Stimulated activated CD4-positive, alpha-beta T cell treated with anti-CD3 and anti-CD28 coated beads, Interleukin-15, amount 100 ng/mL, for 24 hours (primary cell): ENCODE measurements around the gene NDST1.

Experiments
- DNase-seq: peaks from one replicate; pipeline ENCODE4 v3.0.0-alpha.2; 2020

The NDST1 gene

DNA sequence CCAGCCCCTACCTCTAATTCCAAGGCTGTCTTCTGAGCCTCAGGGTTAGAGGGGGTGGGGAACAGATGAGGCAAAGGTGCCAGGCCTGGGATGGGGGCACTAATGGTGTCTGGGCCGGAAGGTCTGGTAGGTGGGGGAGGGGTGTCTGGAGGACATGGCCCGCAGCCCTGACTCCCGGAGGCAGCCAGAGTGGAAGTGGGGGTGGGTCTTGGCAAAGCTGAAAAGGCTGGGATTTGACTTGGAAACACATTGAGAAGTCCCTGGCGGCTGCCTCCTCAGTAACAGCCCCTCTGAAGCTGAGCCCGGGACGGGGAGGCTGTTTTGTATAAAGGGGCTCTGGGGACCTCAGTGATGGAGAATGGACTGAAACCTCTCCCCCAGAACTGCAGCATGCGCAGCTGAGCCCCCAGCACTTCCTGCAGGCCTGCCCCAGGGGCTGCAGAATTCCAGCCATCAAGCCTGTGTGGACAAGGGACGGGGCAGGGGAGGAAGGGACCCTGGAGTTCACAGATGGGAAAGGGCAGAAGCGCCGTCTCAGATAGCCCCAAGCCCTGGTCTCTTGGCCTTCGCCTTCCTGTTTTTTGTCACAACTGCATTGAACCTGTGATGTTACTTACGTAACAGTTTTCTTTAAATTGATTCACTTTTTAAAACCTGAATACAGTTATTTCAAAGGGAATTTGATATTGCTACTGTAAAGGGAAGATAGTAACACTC is 83.2 kb downstream of the NDST1 start:
- no peak for DNase-seq

DNA sequence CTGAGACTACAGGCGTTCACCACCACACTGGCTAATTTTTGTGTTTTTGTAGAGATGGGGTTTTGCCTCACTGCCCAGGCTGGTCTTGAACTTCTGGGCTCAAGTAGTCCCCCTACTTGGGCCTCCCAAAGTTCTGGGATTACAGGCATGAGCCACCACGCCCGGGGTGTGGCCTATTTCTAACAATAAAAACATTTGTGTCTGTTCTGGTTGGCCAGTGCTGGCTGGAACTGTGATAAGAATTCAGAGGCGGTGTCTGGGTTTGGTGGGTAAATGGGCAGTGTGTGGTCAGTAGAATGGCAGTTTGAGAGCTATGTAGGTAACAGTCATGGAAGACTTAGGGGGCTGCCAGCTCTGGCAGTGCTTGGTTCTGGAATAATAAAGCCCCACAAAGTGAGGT is 85.7 kb downstream of the NDST1 start:
- DNase-seq = no peak

DNA sequence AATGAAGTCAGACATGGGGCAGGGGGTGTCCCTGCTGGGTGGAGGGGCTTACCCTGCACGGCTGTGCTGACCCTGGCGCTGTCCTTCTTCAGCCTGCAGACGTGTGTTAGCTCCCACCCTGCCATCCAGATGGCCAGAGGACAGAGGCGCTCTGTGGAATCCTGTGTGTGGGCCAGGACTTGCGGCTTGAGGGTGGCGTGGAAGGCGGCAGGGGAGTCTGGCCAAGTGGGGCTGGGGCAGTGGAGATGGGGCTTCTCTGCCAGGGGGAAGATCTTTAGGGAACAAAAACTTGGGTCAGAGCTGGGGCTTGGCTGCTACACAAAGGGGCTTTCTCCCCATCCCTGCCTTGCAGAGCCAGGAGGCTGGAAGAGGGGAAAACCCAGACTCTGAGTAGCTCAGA is 86.1 kb downstream of the NDST1 start:
- DNase-seq = no peak

DNA sequence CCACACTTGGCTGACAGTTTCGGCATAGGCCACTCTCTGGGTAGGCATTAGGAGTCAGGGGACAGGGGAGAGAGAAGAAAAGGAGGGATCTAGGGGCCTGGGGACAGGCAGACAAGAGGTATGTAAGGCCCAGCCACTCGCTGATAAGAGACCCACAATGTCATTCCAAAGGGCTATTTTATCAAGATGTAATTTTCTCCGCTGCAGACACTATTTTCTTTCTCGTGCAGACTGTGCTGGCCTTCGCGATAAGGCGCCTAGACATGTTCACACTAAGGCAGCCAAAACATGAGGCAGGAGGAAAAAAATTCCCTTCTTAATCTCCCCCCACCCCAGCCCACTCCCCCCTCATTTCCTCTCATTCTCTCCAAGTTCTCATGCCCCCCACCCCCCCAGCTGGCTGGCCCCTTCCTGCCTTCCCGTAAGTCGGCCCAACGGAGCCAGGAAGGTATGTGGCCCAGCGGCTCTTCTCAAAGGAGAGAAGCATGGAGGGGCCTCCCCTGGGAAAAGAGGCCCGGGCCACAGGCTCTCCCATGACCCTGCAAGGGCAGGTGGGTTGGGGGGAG is 87.6 kb downstream of the NDST1 start:
- no peak for DNase-seq

DNA sequence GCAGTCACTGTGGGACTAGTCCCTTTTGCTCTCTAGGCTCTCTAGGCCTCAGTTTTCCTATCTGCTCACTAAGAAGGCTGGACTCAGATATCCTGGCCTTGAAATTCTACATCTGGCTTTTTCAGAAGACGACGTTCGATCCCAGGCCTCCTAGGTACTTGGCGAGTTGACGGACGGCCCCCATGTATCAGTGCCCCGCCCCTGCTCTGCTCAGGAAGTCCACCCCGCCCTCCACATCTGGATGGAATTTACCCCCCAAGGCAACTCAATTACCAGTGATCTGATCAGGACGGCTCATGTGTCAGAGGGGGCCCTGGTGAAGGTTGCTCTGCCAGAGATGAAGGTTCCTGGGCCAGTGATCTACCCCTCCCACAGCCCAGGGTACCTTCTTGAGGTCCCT is 88.4 kb downstream of the NDST1 start:
- DNase-seq = no peak

DNA sequence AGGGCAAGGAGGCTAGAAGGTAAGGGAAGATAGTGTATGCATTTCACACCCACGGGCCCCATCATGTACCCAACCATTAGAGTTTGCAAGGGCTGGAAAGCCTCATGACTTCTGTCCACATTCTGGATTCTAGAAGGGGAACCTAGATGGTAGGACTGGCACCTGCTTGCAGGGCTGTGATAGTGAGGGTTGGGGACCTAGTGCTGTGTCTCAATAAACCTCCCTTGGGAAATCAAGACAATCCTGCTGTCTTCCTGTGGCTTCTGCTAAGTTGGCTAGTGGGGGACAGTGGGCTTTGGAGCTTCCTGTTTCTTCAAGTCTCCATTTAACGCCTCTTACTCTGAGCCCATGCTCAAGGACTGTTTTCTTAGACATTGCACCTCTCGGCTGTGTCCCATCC is 88.9 kb downstream of the NDST1 start:
- no peak for DNase-seq

DNA sequence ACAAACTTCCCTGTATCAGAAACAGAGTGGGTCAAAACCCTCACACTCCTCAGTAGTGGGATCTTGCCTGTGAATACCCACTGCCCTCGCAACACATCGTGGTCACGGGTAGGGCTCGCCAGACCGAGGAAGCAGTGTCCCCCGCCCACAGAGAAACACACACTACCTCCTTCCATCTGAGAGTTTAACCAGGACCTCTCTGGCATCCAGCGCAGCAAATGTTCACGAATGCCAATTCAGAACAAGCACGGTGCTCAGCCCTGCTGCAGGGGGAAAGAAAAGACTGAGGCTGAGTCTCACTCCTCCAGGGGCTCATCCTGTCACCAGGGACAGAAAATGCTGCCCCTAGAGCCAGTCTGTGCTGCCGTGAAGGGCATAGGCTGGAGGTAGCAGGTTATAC is 90.1 kb downstream of the NDST1 start:
- DNase-seq = no peak

DNA sequence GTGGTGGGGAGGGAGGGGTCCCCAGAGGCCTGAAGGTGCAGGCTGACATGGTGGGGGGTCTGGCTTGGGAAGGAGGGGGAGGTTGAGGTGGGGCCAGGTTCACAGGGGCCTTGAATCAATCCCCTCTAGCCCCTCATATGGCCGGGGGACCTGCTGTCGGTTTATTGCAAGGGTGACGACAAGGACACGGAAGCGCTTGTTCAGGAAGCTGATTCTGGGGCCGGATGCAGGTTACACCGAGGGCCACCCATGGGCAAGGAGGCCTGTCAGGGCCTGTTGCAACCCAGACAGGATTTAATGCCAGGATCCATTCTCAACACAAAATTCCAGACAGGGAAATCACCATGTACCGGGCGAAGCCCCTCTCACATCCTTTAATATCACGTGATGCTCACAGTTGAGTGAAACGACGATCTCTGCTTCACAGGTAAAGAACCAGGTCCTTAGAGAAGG is 90.9 kb downstream of the NDST1 start:
- DNase-seq = no peak

DNA sequence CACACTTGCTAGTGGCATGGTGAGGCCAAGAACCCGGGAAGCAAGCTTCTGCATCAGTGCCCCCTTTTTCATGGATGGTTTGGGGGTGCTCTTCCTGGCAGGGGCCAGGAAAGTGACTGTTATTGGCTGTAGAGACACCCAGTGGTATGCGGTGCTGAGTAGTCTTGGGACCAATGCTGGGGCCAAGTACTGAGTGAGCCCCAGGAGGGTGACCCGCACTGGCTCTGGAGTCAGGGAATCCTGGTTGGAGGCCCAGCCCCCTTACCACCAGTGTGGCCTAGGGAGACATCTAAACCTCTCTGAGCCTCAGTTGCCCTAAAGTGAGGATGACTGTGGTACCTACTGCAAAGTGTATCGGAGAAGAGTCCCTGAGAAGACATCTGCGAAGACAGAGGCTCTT is 91.3 kb downstream of the NDST1 start:
- no peak for DNase-seq

DNA sequence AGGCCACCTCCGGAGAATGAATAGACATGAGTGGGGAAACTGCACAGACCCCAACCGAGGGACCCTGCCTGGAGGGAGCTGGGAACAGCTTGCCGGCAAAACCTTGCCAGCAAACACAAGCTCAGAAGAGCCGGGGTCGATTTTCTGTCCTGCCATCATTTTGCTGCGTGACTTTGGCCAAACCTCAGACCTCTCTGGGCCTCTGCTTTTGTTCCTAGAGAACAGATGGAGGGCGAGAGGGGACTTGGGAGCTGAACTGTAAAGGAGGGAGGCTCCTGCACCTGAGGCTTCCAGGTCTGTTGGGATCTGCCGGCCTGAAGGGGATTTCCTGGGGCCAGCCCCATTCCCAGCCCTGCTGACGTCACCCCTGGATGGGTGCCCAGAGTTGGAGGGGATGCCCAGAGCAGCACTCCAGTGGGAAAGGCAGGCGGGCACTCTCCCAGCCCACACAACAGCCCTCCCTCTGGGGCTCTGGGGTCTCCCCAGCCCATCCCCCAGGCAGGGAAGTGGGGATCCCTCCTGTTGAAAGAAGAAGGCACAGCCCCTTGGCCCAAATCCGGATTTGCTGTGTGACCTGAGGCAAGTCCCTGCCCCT is 92.1 kb downstream of the NDST1 start:
- DNase-seq = no peak

DNA sequence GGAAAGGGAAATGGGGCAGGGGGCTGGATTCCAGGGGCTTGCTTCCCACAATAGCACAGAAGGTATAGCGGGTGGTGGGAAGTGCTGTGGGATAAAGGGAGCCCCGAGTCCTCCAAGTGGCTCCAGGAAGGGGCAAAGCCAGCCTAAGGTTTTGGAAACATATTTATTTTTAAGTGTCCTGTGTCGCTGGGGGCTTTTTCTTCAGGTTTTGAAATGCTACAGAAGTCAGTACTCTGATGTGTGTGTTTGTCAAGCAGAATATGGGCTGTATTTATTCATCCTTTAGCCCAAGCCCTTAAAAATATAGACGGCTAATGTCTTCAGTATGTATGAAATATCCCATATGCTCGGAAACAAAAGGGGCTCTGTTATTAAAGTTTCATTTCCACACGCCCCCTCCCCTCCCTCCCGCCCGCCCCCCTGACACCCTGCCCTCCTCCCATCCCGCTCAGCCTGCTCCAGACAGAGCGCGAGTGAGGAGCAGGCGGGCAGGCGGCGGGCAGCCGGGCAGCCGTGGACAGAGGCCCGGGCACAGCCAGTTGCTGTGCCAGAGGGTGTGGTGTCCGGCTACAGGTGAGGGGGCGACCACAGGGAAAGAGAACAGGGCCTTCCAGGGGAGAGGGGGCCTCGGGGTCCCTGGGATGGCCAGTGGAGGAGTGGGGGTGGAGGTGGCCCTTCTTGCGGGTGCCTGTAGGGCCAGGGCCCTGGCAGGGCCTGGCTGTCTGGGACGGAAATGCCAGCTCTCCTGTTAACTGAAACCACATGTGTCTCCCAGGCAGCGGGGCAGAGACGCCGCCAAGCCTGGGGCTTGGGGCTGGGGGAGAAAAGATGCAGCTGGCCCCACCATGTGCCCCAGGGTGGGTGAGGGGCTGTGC is 92.9 kb downstream of the NDST1 start:
- DNase-seq = no peak

DNA sequence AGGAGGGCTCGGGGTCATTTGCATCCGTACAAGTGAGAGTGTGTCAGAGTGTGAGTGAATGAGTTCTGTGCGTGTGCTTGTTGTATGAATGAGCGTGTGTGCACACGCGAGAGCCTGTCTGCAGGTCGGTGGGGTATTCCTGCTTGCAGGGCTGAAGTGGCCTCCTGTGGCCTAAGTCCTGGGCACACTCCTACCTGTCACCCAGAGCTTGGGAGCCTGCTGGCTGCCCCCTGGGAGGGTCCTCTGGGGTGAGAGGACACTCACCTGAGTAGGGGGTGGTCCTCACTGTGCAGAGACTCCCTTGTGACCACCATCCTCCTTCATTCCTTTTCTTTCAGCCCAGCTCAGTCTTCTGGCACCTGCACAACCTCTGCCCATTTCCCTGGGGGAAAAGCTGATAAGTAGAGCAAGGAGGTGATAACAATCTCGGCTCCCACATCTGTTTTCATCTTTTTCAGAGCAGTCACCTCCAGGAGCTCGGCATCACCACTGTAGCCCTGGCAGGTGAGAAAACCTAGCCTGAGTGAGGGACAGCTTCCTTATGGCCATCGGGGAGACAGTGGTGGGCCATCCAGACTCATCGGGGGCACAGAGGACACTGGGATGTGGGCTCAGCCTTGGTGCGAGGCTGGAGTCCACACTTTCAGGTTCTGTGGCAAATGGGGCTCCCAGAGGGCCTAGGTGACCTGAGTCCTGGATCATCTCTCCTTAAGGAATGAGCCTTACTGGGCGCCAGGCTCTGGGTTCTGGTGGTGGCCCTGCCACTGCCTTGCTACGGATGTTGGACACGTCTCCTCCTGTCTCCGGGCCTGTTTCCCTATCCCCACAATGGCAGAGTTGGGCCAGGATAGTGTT is 93.8 kb downstream of the NDST1 start:
- DNase-seq = no peak

DNA sequence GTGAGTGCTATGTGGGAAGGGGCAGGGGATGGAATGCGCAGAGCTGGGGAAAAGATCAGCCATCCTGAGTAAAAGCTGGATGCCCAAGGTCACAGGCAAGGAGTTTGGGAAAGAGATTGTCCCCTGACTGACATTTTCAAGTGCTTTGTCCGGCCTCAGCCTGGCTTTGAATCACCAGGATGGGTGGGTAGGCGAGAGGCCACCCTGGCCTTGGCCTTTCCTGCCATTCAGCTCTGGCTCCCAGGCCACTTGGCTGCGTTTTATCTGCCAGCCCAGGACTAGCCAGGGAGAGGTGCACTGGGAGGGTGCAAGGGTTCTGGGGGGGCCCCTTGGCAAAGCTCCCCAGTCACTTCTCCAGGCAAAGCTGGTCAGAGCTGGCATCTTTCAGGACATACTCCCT is 95.1 kb downstream of the NDST1 start:
- no peak for DNase-seq

DNA sequence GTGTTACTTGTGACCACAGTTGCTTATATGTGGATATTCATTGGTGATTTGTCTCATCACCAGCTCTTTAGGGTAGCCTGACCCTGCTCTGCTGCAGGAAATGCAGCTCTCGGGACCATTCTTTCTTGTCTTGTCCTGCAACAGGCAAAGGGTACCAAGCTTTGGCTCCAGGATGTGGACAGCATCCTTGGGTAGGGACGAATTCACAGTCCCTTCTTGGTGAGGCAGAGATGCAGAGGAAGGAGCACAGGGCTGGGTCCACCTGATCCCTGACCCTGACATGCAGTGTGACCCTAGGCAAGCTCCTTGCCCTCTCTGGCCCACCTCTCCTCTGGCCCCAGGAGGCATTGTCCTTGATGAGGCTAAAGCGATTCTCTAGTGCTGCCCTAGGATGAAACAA is 95.6 kb downstream of the NDST1 start:
- DNase-seq = no peak

DNA sequence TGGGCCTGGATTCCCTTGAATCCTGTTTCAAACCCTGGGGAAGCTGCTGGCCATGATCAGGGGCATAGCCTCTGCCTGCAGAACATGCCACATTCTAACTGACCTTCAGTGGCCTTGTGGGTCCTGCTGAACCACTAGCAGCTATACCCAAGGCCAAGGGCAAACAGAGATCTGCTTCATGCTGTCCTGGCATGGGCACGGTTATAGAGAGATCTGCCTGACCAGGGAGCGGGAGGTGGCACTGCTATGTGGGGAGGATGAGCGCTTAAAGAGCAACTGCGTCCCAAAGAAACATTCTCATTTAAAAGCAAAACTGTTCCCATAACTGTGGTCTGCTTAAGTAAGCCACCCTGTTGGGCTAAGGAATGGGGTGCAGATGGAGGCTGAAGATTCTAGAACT is 96.1 kb downstream of the NDST1 start:
- DNase-seq = no peak

DNA sequence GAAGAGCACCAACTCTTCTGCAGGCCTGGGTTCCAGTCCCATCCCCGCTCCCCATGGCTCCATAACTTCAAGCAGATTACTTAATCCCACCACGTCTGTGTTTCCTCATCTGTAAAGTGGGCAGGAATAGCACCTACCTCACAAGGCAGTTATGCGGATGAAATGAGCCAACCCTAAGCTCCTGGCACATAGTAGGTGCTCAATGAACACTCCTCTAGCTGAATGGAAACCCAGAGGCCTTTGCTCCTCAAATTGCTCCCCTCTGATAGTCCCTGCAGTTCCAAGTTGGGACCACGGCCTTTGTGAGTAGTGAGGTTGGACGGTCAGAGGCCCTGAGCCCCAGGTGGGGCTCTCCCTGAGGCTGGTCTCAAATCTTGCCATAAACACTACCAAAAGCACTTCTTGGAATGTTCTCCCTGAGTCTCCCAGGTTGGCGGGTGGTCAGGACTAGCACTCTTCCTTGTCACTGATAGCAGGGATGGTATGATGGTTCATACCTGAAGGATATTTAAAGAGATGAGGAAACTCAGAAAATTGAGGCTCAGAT is 97.0 kb downstream of the NDST1 start:
- no peak for DNase-seq

DNA sequence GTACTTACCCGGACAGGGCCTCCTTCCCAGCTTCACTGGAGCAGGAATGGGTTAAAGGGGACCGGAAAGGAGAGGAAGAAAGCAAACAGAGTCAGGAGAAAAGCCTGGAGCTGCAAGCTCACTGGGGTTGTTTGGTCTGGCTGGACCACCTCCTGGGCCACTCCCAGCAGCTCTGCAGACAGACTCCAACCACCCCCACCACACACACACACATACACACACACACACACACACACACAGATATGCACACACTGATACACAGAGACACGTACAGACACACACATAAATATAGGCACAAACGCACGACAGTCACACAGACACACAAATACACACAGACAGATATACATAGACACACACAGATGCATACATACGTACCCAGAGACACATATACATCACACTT is 97.6 kb downstream of the NDST1 start:
- DNase-seq = no peak

DNA sequence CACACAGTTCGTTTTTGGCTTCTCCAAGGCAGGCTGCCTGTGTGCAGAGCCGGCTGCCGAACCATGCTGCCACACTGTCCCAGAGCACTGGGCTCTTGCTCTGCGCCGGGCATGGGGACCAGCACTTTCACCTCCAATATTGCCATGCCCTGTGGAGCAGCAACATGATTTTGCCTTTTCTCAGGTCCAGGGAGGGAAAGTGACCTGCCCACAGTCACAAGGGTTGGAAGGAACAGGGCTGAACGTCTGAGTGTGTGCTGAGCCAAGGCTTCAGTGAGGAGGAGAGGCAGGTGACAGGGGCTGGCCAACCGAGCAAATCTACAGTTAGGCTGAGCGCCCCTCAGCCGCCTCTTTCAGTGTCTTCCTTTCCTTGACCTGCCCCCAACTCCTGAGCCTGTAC is 98.5 kb downstream of the NDST1 start:
- no peak for DNase-seq

DNA sequence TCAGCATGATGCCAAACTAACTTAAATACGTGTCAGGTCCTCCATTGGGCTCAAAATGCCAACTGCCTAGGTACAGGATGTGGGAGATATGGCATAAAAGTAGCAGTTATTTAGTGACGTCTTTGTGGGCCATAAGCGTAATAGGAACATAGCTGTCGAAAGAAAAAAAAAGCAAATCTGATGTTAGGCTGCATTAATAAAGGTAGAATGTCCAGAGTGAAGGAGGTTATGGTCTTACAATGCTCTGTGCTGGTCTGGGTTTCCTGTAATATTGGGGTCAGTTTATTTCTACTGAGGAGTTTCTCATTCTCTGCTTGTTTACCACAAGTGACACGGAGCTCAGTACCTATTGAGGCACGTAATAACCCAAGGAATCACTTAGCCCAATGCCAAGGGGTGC is 99.2 kb downstream of the NDST1 start:
- DNase-seq = no peak
